ENCODE data around the gene MOCS1.

Gene MOCS1

DNA sequence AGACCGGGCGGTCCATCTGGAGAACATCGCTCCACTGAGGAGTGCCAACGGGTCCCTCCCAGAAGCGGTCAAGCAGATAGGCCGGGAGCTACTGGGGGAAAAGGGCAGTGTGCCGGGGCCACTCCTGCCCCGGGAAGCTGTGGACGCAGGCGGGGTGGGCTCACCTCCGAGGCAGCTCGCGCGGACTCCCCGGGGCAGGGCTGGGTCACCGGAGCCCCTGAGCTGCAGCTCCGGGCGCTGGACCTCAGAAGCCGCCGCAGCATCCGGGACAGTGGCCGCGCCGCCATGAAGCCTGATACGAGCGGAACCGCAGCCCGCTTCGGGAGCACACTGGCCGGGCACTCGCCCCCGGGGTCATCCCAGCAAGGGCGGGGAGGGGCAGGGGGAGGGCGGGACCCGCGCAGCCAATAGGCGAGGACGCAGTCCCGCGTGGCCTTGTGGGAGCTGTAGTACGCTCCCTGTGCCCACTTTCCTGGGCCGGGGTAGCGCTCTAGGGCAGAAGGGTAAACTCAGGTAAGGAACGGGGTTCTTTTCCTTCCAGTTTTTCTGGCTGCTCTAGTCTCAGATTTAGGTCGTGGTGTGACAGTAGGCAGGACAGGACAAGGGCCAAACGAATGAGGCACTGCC, at the start of gene MOCS1:
MOCS1 (minus strand) TSS at position 332 of the 627 bp plus-strand sequence; CDS start at position 287, 45 bp downstream.
- H3K4me3 ChIP-seq (replicated peaks in 1 of 2; ENCODE audit: low read depth in 2 of 2, low read length in 2 of 2): peak within 1 kb of the TSS; percentile 77 to 84
- peak; percentile 70 to 84 for DNase-seq (ENCODE audit: low read depth in 2 of 2)
- no peak for TF ChIP-seq CTCF (IDR thresholded peaks at IDR 0.05; ENCODE audit: low read depth, low read length)

DNA sequence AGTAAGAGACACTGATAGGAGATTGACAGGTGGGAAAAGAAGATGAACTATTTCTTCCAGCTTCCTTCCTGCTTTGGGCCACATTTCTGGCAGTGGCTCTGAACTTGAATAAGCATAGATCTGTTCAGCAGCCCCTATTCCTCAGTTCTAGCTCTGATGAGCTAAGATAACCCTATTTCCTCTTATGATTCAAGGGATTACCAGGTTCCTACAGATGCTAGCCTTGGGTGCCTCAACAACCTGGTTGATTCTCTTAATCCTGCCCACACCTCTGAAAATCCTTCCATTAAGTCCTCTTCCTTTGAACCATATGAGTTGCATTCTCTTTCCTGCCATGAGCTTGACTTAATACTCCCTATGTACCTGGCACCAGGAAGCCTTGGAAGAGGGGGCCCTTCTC, 49.8 kb upstream of the MOCS1 start:
- no peak for DNase-seq (ENCODE audit: low read depth in 2 of 2)
- no peak for TF ChIP-seq CTCF (IDR thresholded peaks at IDR 0.05; ENCODE audit: low read depth, low read length)
- no peak overlapping the region for H3K4me3 ChIP-seq (replicated peaks in 1 of 2; ENCODE audit: low read depth in 2 of 2, low read length in 2 of 2)

DNA sequence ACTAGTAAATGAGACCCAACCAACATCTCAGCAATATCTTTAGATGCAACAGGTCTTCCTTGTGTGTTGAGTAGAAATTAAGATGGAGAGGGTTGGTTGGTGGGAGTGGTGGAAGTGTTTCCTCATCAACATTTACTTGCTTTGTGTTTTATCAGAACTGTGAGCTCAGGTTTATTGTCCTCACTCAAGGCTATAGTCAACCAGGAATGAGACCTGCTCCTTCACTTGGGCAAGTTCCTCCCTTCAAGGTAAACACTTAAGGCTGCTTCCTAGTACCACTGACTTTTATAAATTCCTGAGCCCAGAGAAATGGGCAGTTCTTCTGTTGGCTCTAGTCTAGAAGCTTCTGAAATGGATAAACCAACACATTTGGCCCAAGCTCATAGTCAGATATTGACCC, 48.9 kb upstream of the MOCS1 start:
- TF ChIP-seq CTCF (IDR thresholded peaks at IDR 0.05; ENCODE audit: low read depth, low read length): no peak
- no peak for DNase-seq (ENCODE audit: low read depth in 2 of 2)
- H3K4me3 ChIP-seq (replicated peaks in 1 of 2; ENCODE audit: low read depth in 2 of 2, low read length in 2 of 2): no peak overlapping the region

DNA sequence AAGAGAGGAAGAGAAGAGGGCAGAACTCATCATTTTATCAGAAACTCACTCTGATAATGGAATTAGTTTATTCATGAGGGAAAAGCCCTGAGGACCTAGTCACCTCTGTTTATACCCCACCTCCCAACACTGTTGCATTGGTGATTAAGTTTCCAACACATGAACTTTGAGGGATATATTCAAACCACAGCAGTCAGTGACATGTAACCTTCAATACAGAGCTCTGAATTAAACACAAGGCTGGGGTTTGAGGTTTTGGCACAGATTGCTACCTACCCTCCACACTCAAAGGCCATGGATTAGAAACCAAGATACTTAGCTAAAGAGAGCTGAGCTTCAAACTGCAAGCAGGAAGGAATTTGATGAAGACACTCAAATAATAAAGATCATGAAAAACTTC, 48.5 kb upstream of the MOCS1 start:
- H3K4me3 ChIP-seq (replicated peaks in 1 of 2; ENCODE audit: low read depth in 2 of 2, low read length in 2 of 2): no peak overlapping the region
- TF ChIP-seq CTCF (IDR thresholded peaks at IDR 0.05; ENCODE audit: low read depth, low read length): no peak
- DNase-seq (ENCODE audit: low read depth in 2 of 2): no peak

DNA sequence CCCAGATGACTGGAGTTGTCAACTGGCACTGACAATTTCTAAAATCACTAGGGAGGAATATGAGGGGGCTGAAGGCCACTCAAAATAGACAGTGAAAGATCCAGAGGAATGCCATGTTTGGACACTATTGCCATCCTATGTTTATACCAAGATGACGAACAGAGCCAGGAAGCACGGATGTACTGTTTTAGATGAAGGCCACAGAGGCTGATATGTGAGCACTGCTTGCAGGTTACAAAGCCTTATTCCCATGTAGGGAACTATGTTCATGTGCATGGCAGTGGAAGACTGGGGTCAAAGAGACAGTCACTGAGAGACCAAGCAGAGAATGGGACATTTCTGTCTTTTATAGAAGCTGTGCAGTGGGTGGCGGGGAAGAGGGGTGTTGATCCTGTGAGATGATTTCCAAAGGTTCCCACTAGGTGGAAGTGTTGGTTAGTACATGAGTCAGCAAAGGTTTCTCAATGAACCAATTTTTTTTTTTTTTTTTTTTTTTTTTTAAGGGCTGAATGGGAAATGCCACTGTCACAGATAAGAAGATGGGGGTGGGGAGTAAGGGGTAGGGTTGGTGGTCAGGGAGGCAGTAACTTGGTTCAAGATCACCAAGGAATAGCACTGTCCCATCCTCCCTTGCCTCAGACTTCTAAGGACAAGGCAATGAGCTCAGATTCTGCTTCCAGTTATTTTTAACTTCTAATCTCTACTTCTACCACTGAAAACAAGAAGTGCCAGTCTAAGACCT, 46.7 kb upstream of the MOCS1 start:
- TF ChIP-seq CTCF (IDR thresholded peaks at IDR 0.05; ENCODE audit: low read depth, low read length): peak; percentile 61
- H3K4me3 ChIP-seq (replicated peaks in 1 of 2; ENCODE audit: low read depth in 2 of 2, low read length in 2 of 2): no peak overlapping the region
- DNase-seq (ENCODE audit: low read depth in 2 of 2): peak; percentile 72 to 76

DNA sequence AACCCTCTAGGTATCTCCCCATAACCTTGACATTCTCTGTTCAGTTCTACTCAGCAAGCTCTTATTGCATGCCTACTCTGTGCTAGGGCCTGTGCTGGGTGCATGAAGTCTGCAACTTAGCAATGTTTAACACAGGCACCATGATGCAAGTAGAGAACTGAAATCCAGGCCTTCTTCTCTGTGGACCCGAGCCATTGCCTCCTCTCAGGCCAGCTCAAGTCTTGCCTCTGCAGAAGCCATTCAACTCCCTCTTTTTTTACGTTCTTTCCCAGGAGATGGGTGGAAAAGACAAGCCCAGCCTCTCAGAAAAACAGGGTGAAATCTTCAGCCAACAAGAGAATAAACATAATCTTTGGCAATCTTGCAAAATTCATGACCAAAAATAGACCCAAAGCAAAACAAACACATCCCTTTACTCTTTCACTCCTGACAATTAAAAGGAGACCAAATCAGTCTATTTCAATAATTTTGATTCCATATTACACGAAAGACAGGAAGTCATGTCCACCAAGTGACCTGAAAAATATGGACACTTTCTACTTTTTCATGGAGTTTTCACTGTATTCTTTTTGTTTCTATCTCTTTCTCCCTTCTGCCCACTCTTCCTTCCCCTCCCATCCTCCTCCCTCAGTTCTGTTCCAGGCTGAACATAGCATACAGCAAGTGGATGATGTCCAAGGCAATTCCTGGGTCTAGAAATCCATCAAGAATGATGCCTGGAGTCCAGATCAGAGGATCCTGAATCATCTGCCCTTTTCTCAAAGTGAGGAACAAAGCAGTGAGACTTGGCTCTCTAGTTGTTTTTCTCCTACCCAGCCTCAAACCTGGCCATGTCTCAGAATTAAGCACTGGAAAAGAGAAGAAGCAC, 45.4 kb upstream of the MOCS1 start:
- H3K4me3 ChIP-seq (replicated peaks in 1 of 2; ENCODE audit: low read depth in 2 of 2, low read length in 2 of 2): no peak overlapping the region
- no peak for TF ChIP-seq CTCF (IDR thresholded peaks at IDR 0.05; ENCODE audit: low read depth, low read length)
- DNase-seq (ENCODE audit: low read depth in 2 of 2): no peak
